HG03354 (cell line): ENCODE measurements around the gene TMEM144.
A peak's percentile ranks its signal among the peaks of the same experiment; 100 is the strongest.
"Not testable (repeated sequence)": the region's sequence is repeated elsewhere in the genome, so short reads cannot be mapped to it uniquely, and the experiment has no call there.

ENCODE experiments used
- ATAC-seq: cut with Tn5 transposase; IDR thresholded peaks from one replicate; pipeline ENCODE4 v1.9.1; 2021; ENCODE audit warnings: mild to moderate bottlenecking; ENCODE audit not compliant: unreplicated experiment, poor library complexity, severe bottlenecking

Gene TMEM144

GRCh38 chr4:158228399-158228798, 18.1 kb downstream of the TMEM144 start:
- not testable (repeated sequence) for ATAC-seq

- no peak for ATAC-seq
These were observed 19.5 kb downstream of the TMEM144 start for GRCh38 chr4:158229768-158230167.

- no peak for ATAC-seq
These were observed 24.4 kb downstream of the TMEM144 start for GRCh38 chr4:158234671-158235070.

GRCh38 chr4:158236304-158237030, 26.2 kb downstream of the TMEM144 start:
- no peak for ATAC-seq

GRCh38 chr4:158238575-158238974, 28.3 kb downstream of the TMEM144 start:
- no peak for ATAC-seq

- no peak for ATAC-seq
These were observed 28.9 kb downstream of the TMEM144 start for GRCh38 chr4:158239196-158239595.

GRCh38 chr4:158243071-158243470, 32.8 kb downstream of the TMEM144 start:
- ATAC-seq, result no peak

- no peak for ATAC-seq
These were observed 40.0 kb downstream of the TMEM144 start for GRCh38 chr4:158250321-158250720.

- ATAC-seq, result peak; percentile 81
These were observed 43.2 kb downstream of the TMEM144 start for GRCh38 chr4:158253350-158253980.

GRCh38 chr4:158254292-158254691, 44.0 kb downstream of the TMEM144 start:
- ATAC-seq, result peak; percentile 45

GRCh38 chr4:158255727-158256324, 45.5 kb downstream of the TMEM144 start:
- ATAC-seq, result peak; percentile 62

- peak; percentile 71 for ATAC-seq
These were observed 49.8 kb downstream of the TMEM144 start for GRCh38 chr4:158259955-158260575.

GRCh38 chr4:158261480-158261879, 51.2 kb downstream of the TMEM144 start:
- no peak for ATAC-seq

- ATAC-seq, result no peak
These were observed 58.3 kb downstream of the TMEM144 start for GRCh38 chr4:158268553-158268952.

- ATAC-seq, result no peak
These were observed 64.3 kb downstream of the TMEM144 start for GRCh38 chr4:158274636-158275035.

GRCh38 chr4:158277558-158277957, 67.3 kb downstream of the TMEM144 start:
- no peak for ATAC-seq

GRCh38 chr4:158279052-158279451, 68.8 kb downstream of the TMEM144 start:
- ATAC-seq, result not testable (repeated sequence)

GRCh38 chr4:158280856-158281255, 70.6 kb downstream of the TMEM144 start:
- ATAC-seq, result no peak

GRCh38 chr4:158282252-158282651, 72.0 kb downstream of the TMEM144 start:
- no peak for ATAC-seq

- ATAC-seq, result no peak
These were observed 75.3 kb downstream of the TMEM144 start for GRCh38 chr4:158285429-158286216.
